OCI-LY7 (cell line): Measurements from ENCODE around the gene NAV2. TPM values are rescaled to one million over a fixed set of nuclear protein-coding genes. Genes with fewer than 3 reads are reported as not detected.

Experiments used
- BruUV-seq: library from RNA; stranded (reverse); fragments of 400-500 nt; replicated peaks from 2 replicates; lab custom pipeline; 2021; lab: Mats Ljungman, UMichigan
- CTCF ChIA-PET: fragments of 300-600 bp; sonication (Branson Sonifier 250); formaldehyde crosslinking; loops from one replicate; lab custom pipeline; 2022; ENCODE audit warnings: antibody characterized with exemption; ENCODE audit not compliant: unreplicated experiment; lab: Charles Lee
- POLR2A ChIA-PET: fragments of 300-600 bp; sonication (Branson Sonifier 250); formaldehyde crosslinking; loops from one replicate; lab custom pipeline; 2022; ENCODE audit warnings: antibody characterized with exemption; lab: Charles Lee
- DNase-seq: peaks from one replicate; pipeline ENCODE4 v3.0.0-alpha.2; 2015; ENCODE audit warnings: low spot score
- H2AFZ ChIP-seq: fragments of 200-600 bp; sonication (generic), shearing (Covaris generic); 2 replicates; pipeline ENCODE4 v1.6.1; 2014; ENCODE audit warnings: mild to moderate bottlenecking, antibody characterized with exemption, low read length, moderate library complexity
- H3K27ac ChIP-seq: fragments of 200-600 bp; sonication (generic); 2 replicates; pipeline ENCODE4 v1.5.1; 2014; ENCODE audit warnings: mixed run types, low read depth, mild to moderate bottlenecking, moderate library complexity, low read length, inconsistent platforms; ENCODE audit not compliant: poor library complexity, severe bottlenecking
- H3K36me3 ChIP-seq: fragments of 200-600 bp; sonication (generic); 2 replicates; pipeline ENCODE4 v1.6.1; 2014; ENCODE audit warnings: mild to moderate bottlenecking, antibody characterized with exemption, low read length, moderate library complexity, mixed read lengths; ENCODE audit not compliant: insufficient read depth
- H3K4me1 ChIP-seq: fragments of 200-600 bp; sonication (generic); 2 replicates; pipeline ENCODE4 v1.5.1; 2014; ENCODE audit warnings: mild to moderate bottlenecking, low read length; ENCODE audit not compliant: insufficient read depth, poor library complexity, severe bottlenecking
- H3K4me2 ChIP-seq: fragments of 200-600 bp; sonication (generic); 2 replicates; pipeline ENCODE4 v1.6.1; 2014; ENCODE audit warnings: mild to moderate bottlenecking, low read length
- H3K4me3 ChIP-seq: fragments of 200-600 bp; sonication (generic); 2 replicates; pipeline ENCODE4 v1.5.1; 2014; ENCODE audit warnings: mild to moderate bottlenecking, low read depth, low read length; ENCODE audit not compliant: poor library complexity, severe bottlenecking
- H3K79me2 ChIP-seq: fragments of 200-600 bp; sonication (generic); 2 replicates; pipeline ENCODE4 v1.6.1; 2016; ENCODE audit warnings: low read depth, mild to moderate bottlenecking, low read length, moderate library complexity, mixed read lengths; ENCODE audit not compliant: insufficient read depth
- H3K9me2 ChIP-seq: fragments of 200-600 bp; sonication (generic); 2 replicates; pipeline ENCODE4 v1.6.1; 2016; ENCODE audit warnings: mild to moderate bottlenecking, low read length, mixed read lengths; ENCODE audit not compliant: insufficient read depth
- H3K9me3 ChIP-seq: fragments of 200-600 bp; sonication (generic); 2 replicates; pipeline ENCODE4 v1.6.1; 2014; ENCODE audit warnings: mild to moderate bottlenecking, mixed run types, low read length, mixed read lengths
- H4K20me1 ChIP-seq: fragments of 200-600 bp; sonication (generic); 2 replicates; pipeline ENCODE4 v1.6.1; 2014; ENCODE audit warnings: mild to moderate bottlenecking, antibody characterized with exemption, low read length, moderate library complexity, mixed read lengths; ENCODE audit not compliant: insufficient read depth
- EZH2phosphoT487 ChIP-seq: fragments of 200-600 bp; sonication (generic); IDR thresholded peaks from 2 replicates; pipeline ENCODE4 v1.6.1; 2018; ENCODE audit warnings: low read depth, borderline replicate concordance, mild to moderate bottlenecking, mixed run types, antibody characterized with exemption, low read length, moderate library complexity, mixed read lengths
- intact Hi-C: fragments of 100-400 bp; cut with micrococcal nuclease; formaldehyde crosslinking; loops from one replicate; pipeline ENCODE4 v1.10.0; 2022; ENCODE audit not compliant: unreplicated experiment
- total RNA-seq, 2 experiments: library from RNA; depleted of rRNA in 1 of 2; stranded (reverse); fragments of >200 nt in 1 of 2; shearing (Covaris generic) in 1 of 2; gene quantifications; 2 replicates each; pipeline ENCODE4 v1.2.3, GENCODE V29; 2014 to 2022
- TF ChIP-seq, protein P1 (sequence below): fragments of 200-600 bp; sonication (generic); conservative IDR thresholded peaks from 2 replicates; pipeline ENCODE4 v1.5.1; 2014; ENCODE audit warnings: mild to moderate bottlenecking, antibody characterized with exemption, low read length, moderate library complexity, mixed read lengths

NAV2 gene
- total RNA-seq, 2 experiments from 2014 or later: 0.06 to 0.68 TPM

DNA sequence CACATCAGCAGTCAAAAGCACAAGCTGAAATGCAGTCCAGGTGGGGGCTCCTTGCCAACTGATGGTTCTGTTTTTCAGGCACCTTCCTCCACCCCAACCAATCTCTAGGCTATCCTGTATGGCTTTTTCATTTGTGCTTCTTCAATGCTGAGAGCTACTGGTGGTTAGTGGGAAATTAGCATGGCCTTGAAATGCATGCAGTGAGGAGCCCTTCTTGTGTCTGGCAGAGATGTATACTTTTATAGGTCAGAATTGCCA lies 167.4 kb downstream of the NAV2 start:
- ChIA-PET CTCF (interaction anchor here (1.2 kb wide), 1 partner anchor 25 kb away, joined by 3 read pairs; no protein-coding TSS in a partner anchor), POLR2A (interaction anchor here (1.3 kb wide), 1 partner anchor 8 kb away, joined by 3 read pairs; no protein-coding TSS in a partner anchor)
- Histone ChIP-seq H4K20me1 (no peaks in the 10 kb centered on the region), H3K4me2 (no peak overlapping the region), H3K4me3 (no peak overlapping the region), H3K79me2 (no peaks in the 10 kb centered on the region), H2AFZ (no peak overlapping the region), H3K4me1 (no peaks in the 10 kb centered on the region), H3K9me3 (no peaks in the 10 kb centered on the region), H3K36me3 (no peaks in the 10 kb centered on the region), H3K9me2 (no peaks in the 10 kb centered on the region), H3K27ac (no peak overlapping the region)
- no TSS peak for BruUV-seq
- no peak for TF ChIP-seq EZH2phosphoT487
- TF ChIP-seq, protein P1, sequence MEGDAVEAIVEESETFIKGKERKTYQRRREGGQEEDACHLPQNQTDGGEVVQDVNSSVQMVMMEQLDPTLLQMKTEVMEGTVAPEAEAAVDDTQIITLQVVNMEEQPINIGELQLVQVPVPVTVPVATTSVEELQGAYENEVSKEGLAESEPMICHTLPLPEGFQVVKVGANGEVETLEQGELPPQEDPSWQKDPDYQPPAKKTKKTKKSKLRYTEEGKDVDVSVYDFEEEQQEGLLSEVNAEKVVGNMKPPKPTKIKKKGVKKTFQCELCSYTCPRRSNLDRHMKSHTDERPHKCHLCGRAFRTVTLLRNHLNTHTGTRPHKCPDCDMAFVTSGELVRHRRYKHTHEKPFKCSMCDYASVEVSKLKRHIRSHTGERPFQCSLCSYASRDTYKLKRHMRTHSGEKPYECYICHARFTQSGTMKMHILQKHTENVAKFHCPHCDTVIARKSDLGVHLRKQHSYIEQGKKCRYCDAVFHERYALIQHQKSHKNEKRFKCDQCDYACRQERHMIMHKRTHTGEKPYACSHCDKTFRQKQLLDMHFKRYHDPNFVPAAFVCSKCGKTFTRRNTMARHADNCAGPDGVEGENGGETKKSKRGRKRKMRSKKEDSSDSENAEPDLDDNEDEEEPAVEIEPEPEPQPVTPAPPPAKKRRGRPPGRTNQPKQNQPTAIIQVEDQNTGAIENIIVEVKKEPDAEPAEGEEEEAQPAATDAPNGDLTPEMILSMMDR: no peak
- intact Hi-C loops: no loop called here
- no peak for DNase-seq

DNA sequence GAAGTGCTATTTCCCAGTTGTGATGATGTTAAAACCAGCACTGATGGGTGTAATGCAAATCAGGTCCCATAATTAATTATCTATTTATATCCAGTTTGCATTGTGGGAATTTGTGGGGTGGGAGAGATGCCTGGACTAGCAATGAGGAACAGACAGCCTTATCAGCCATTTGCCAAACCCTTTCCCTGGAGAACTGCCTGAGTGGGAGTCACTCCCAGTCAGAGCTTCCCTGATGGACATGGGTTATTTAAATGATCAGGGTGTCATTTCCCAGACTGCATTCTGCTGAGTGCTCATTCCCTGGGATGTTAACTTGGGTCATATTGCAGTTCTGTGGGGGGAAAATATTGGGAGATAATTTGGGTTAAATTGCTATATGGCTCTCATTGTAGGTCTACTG lies 168.5 kb downstream of the NAV2 start:
- no peaks in the 10 kb centered on the region for H3K9me2 ChIP-seq
- H3K4me1 ChIP-seq: no peaks in the 10 kb centered on the region
- no peak overlapping the region for H2AFZ ChIP-seq
- no peaks in the 10 kb centered on the region for H3K79me2 ChIP-seq
- CTCF ChIA-PET: no interaction called here
- H3K27ac ChIP-seq: no peak overlapping the region
- DNase-seq: no peak
- no peak overlapping the region for H3K4me2 ChIP-seq
- H3K36me3 ChIP-seq: no peaks in the 10 kb centered on the region
- no TSS peak for BruUV-seq
- H3K9me3 ChIP-seq: no peaks in the 10 kb centered on the region
- POLR2A ChIA-PET: no interaction called here
- no peak overlapping the region for H3K4me3 ChIP-seq
- intact Hi-C loops: no loop called here
- H4K20me1 ChIP-seq: no peaks in the 10 kb centered on the region
- TF ChIP-seq, protein P1: no peak

DNA sequence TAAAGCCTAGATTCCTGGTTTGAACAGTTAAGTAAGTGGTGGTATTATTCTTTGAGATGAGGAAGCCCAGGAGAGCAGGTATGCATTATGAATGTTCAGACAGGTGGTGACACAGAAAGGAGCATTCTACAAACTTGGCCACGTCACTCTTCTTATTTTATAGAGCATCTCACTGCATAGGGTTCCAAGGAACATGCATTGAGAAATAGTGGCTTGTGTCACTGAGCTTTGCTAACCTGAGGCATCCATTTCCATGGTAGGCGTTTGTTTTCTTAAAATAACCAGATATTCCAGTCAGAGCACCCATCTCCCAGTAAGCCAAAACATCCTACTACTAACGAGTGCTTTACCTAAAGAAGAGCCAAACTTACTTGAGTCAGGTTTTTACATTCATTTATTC lies 169.7 kb downstream of the NAV2 start:
- Histone ChIP-seq H3K36me3 (no peaks in the 10 kb centered on the region), H3K79me2 (no peaks in the 10 kb centered on the region), H2AFZ (no peak overlapping the region), H3K4me1 (no peaks in the 10 kb centered on the region), H3K9me3 (no peaks in the 10 kb centered on the region), H3K4me2 (no peak overlapping the region), H4K20me1 (no peaks in the 10 kb centered on the region), H3K9me2 (no peaks in the 10 kb centered on the region), H3K27ac (no peak overlapping the region), H3K4me3 (no peak overlapping the region)
- no peak for DNase-seq
- TF ChIP-seq, protein P1: no peak
- TF ChIP-seq EZH2phosphoT487: no peak
- BruUV-seq: no TSS peak
- intact Hi-C loops: no loop called here
- ChIA-PET CTCF (no interaction called here), POLR2A (no interaction called here)
